Activated CD8-positive, alpha-beta memory T cell treated with anti-CD3 and anti-CD28 coated beads, Interleukin-2, amount 50 U/mL, for 48 hours (primary cell): ENCODE data around the gene TRIO.

Source experiments
- DNase-seq: peaks from one replicate; pipeline ENCODE4 v3.0.0-alpha.2; 2020

The TRIO gene

GRCh38 chr5:14123974-14124482 lies 19.1 kb upstream of the TRIO start:
- DNase-seq: no peak

DNA sequence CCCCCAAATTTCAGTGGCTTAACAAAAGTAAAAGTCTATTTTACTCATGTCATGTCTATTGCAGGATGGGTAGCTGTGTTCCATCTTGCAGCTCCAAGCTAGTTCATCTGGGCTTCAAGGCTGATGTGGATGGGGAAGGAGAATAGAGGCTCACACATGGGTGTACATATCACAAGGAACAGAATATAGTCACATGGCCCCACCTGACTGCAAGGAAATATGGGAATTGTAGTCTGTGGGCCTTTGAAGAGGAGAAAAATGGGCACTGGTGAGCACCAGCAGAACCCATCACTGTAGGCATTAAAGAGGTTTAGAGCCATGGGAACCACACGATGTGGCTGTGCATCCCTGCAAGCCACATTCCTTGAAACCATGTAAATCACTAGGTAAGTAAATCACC lies 17.9 kb upstream of the TRIO start:
- DNase-seq: no peak

DNA sequence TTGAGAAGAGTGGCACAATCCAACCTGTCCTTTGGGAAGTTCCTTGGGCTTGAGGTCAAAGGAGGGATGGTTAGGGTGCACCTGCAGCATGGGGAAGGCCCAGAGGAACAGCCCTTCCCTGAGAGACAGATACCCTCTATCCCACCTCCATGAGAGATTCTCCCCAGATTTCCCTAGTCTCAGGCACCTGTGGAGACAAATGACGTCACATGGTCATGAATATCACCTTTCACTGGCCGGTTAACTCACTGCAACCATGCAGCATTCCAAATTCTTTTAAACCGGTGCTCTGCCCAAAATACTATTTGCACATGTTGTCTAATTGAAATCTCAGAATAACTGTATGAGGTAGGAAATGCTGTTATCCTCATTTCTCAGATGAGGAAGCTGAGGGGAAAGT lies 15.6 kb upstream of the TRIO start:
- DNase-seq: no peak

DNA sequence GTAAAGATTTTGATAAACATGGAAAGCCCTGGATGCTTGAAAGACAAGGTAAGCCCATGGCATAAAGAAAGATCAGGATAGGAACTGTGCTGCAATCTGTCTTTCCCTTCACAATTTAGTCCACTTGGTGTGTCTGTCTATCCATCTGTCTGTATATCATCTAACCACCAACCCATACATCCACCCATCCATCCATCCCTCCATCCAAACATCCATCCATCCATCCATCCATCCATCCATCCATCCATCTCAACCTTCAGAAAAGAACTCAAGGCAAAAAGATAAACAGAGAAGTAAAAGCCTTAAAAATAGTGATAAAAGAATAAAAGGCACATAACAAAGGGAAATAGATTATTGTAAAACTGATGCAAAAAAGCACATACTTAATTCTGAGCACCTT lies 15.1 kb upstream of the TRIO start:
- DNase-seq: no peak

DNA sequence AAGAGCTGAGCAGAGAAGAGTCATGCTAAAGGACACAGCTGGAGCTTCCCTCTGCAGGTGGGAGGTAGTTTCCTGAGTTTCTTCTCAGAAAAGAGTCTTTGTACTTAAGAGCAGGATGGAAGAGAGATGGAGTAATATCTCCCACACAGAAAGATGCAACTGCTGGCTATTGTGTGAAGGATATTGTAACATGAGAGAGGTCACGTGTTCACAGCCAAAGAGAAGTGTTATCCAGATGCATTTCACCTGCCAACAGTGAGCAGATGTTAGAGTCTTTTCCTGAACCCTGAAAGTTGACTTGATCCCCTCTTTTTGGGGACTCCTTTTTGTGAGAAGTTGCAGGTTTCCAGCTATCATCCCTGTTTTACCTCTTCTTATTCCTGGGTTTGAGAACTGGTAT lies 14.0 kb upstream of the TRIO start:
- no peak for DNase-seq

DNA sequence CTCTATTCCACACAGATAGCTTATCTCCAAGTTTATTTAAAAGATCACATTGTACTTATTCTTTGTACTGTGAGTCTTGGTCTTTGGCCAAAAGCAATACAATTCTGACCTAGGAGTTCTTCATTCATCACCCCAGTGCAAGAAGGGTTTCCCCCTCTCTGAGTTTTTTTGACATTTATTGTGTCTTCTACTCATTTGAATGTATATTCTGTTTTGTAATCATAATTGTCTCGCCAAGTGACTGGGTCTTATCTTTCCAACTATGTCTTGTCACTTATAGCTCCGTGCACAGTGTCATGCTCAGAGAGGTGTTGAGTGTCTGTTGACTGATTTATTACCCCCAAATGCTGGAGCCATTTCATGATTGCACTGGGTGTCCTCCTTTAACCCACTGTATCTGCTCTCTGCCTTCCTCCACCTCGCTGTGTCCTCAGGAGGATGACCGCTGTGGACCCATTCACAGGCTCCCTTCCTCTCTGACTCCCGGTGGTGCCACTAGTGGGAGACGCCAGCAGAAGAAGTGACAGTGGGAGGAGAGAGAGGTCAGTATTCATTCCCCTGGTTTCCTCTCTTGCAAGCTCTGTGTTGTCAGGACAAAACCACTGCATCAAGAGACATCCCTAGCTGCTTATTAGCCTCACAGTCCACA lies 11.2 kb upstream of the TRIO start:
- no peak for DNase-seq

- no peak for DNase-seq
Observed at GRCh38 chr5:14133394-14133793, 9.7 kb upstream of the TRIO start.

- DNase-seq: no peak
Observed at GRCh38 chr5:14134083-14134482, 9.1 kb upstream of the TRIO start.

- no peak for DNase-seq
Observed at GRCh38 chr5:14134771-14135170, 8.4 kb upstream of the TRIO start.

DNA sequence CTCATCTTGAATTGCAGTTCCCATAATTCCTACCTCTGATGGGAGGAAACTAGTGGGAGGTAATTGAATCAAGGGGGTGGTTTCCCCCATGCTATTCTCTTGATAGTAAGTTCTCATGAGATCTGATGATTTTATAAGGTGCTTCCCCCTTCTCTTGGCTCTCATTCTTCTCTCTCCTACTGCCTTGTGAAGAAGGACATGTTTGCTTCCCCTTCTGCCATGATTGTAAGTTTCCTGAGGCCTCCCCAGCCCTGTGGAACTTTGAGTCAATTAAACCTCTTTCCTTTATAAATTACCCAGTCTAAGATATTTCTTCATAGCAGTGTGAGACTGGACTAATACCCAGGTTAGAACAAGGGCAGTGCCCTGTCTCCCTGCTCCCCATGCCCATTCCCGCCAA lies 7.5 kb upstream of the TRIO start:
- DNase-seq: no peak

- DNase-seq: no peak
Observed at GRCh38 chr5:14136228-14136627, 6.9 kb upstream of the TRIO start.

GRCh38 chr5:14138608-14139540 lies 4.3 kb upstream of the TRIO start:
- DNase-seq: no peak

- DNase-seq: no peak
Observed at GRCh38 chr5:14141764-14142163, 1.4 kb upstream of the TRIO start.

GRCh38 chr5:14142202-14142826 lies 828 bp upstream of the TRIO start:
- no peak for DNase-seq

- DNase-seq: no peak
Observed at GRCh38 chr5:14143546-14143840, 351 bp downstream of the TRIO start.

GRCh38 chr5:14143841-14144585 lies 871 bp downstream of the TRIO start:
- peak; percentile 68 for DNase-seq

DNA sequence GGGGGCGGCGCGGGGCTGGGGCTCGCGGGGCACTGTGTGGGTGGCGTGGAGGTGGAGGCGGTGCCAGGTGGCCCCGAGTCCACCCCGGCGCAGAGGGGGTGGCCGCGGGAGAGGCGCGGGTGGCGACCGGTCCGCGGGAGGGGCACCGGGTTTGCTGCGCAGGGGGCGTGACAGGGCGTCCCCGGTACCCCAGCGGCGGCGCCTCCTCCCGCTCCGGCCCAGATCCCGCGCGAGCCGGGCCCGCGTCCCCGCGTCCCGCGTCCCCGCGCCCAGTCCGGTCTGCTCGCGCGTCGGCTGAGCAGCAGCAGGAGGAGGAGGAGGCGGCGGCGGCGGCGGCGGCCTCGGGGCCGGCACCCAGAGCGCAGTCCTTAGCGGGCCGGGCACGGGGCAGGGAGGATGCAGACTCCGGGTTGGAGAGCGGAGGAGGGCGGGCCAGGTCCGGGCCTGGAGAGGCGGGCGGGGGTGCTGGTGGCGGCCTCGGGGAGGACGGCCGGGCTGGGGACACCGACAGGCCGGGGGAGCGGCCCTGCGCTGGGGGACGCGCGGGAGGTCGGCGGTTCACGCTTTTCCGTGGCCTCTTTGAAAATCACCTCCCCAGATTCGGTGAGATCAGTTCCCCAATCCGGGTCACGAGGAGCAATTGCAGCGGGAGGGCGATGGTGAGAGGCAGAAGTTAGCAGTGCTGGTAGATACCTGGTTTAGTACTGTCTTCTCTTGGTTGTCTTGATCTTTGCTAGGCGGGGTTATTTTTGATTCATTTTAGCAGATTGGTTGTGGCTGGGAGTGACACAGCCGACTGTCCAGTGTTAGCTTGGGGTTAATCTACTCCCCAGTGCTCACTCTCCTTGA lies 1.7 kb downstream of the TRIO start:
- DNase-seq: peak; percentile 63

DNA sequence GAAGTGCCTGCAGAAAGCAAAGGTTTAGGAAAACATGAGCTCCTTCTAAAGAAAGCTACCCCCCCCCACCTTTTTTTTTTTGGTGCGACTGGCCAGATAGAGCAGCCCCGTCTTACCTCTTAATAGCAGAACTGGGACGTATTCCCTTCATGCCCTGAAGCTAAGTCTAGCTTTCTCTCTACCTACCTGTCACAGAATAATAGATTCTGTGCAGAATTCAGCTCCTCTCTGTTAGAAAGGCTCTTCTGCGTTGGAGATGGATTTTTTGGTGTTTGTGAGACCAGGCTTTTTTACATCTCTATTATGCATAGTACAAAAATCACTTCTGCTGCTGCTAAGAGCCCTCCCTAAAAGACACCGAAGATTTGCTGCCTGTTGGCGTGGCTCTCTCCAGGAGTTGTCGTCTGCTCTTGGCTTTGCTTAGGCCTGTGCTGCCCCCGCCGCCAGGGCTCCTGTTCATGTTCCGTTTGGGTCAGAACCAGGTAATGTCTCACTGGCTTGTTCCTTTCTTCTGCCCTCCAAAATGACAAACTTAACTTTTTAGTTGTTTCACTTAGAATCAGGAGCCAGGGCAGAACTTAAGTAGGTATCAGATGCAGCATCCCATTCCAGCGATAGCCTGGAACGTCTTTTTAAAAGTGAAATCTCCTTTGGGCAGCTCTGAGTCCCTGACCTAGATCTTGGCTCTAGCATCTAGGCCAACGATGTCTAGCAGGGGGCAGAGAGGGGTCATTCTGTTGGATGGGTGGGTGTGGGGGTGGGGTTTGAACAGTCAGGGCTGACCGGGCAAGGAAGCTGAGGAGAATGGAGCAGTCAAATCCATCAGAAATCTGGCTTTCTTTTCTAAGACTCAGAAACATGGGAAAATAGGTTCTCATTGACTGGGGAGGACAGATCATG lies 2.5 kb downstream of the TRIO start:
- no peak for DNase-seq

GRCh38 chr5:14146725-14147124 lies 3.6 kb downstream of the TRIO start:
- DNase-seq: no peak

DNA sequence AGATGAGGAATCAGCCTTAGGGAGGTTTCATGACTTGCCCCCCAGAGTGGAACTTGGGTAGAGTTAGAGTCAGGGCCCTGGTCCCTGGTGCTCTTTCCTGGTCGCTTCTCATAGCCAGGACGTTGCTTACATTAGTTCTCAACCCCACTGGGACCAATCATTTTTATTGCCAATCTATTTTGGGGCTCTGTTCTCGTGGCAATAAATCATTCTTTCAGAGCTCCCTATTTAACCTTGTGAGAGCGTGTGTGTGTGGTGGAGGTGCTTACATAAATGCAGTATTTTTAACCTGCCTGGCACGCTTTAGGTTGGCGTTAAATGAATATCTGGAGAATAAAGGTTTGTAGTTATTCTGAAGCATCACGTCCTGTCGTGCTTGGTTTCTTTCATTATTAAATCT lies 4.1 kb downstream of the TRIO start:
- no peak for DNase-seq

DNA sequence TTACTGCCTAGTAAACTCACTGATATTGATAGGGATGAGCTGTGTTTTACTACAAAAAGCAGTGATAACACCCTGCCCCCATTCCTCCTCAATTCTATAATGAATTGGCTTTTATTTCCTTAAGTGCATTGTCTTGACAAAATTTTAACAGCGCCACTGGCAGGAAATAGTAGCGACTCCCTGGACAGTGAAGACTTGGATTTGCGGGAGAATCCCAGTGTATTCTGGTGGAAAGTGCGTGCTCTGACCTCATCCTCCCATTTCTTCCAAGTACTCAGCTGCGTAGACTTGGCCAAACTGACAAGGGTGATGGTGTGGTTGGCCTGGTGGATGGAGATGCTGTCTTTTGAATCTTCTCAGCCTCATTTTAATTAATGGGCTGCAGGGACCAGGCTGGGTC lies 5.3 kb downstream of the TRIO start:
- DNase-seq: no peak
